ENCODE results near the gene GPR132. TPM values are rescaled to one million over a fixed set of nuclear protein-coding genes. Genes with fewer than 3 reads are reported as not detected.
A peak's percentile ranks its signal among the peaks of the same experiment; 100 is the strongest.

GPR132 gene
- total RNA-seq, 1 experiment from 2014 or later, result 0.10 TPM

- Histone ChIP-seq H3K27ac (ENCODE audit: low read depth, low read length) (peak overlapping the region; percentile 5; the same call in 1 of the 2 replicates), H3K79me2 (ENCODE audit: insufficient read depth, low read length) (peaks cover 100% of the 10 kb centered on the region), H3K4me2 (ENCODE audit: low read length) (no peak overlapping the region), H3K9me2 (ENCODE audit: insufficient read depth) (no peaks in the 10 kb centered on the region), H4K20me1 (ENCODE audit: insufficient read depth) (peaks cover 43% of the 10 kb centered on the region; the same call in 1 of the 2 replicates), H3K9me3 (ENCODE audit: control insufficient read depth in 1 of 2, insufficient read depth in 1 of 2, low read depth in 1 of 2, low read length in 2 of 2) (no peaks in the 10 kb centered on the region), H3K4me3 (replicated peaks in 1 of 2; ENCODE audit: low read depth in 1 of 2, low read length in 2 of 2) (no peak overlapping the region), H2AFZ (ENCODE audit: low read depth, low read length, poor library complexity, severe bottlenecking) (no peak overlapping the region), H3K4me1 (ENCODE audit: control insufficient read depth in 1 of 2, insufficient read depth in 2 of 2, low read length in 2 of 2) (peaks cover 12 to 19% of the 10 kb centered on the region in 2 experiments), H3K36me3 (ENCODE audit: control insufficient read depth in 1 of 2, insufficient read depth in 2 of 2, low read length in 2 of 2) (peaks cover 19 to 40% of the 10 kb centered on the region in 2 experiments), H3K27me3 (ENCODE audit: insufficient read depth, low read length) (no peaks in the 10 kb centered on the region), H3K9ac (ENCODE audit: low read length) (no peak overlapping the region)
- RAD21 ChIA-PET (ENCODE audit: low non-redundant PET in 1 of 2, low total read pairs in 2 of 2, uncharacterized antibody in 2 of 2, unreplicated experiment in 2 of 2), result no interaction called here
- ATAC-seq (no peak), DNase-seq (ENCODE audit: low read depth, low spot score) (no peak)
- POLR2A ChIA-PET, result no interaction called here
- intact Hi-C loops (cut with micrococcal nuclease), result no loop called here
- TF ChIP-seq RAD21 (IDR thresholded peaks at IDR 0.05; ENCODE audit: low read depth) (no peak), SRF (IDR thresholded peaks at IDR 0.05; ENCODE audit: low read depth) (no peak), EGR1 (IDR thresholded peaks at IDR 0.05; ENCODE audit: low read depth) (no peak), EZH2 (IDR thresholded peaks at IDR 0.05) (no peak), POLR2AphosphoS5 (IDR thresholded peaks at IDR 0.05; ENCODE audit: low read depth, low read length) (no peak), CBX3 (IDR thresholded peaks at IDR 0.05; ENCODE audit: low read depth) (no peak), ZNF274 (IDR thresholded peaks at IDR 0.05; ENCODE audit: low read depth, low read length) (no peak), EZH2phosphoT487 (IDR thresholded peaks at IDR 0.05; ENCODE audit: borderline replicate concordance) (no peak), CEBPB (IDR thresholded peaks at IDR 0.05; ENCODE audit: low read depth) (no peak), MAX (IDR thresholded peaks at IDR 0.05) (no peak), TCF7L2 (IDR thresholded peaks at IDR 0.05; ENCODE audit: borderline replicate concordance, extremely low read depth, insufficient read depth, insufficient read length) (no peak), FOSL1 (IDR thresholded peaks at IDR 0.05; ENCODE audit: low read depth) (no peak), YY1 (IDR thresholded peaks at IDR 0.05; ENCODE audit: extremely low read depth, insufficient replicate concordance, low read depth, low read length) (no peak), ZFX (IDR thresholded peaks at IDR 0.05) (no peak), JUND (IDR thresholded peaks at IDR 0.05) (no peak)
- TF ChIP-seq, protein P1, sequence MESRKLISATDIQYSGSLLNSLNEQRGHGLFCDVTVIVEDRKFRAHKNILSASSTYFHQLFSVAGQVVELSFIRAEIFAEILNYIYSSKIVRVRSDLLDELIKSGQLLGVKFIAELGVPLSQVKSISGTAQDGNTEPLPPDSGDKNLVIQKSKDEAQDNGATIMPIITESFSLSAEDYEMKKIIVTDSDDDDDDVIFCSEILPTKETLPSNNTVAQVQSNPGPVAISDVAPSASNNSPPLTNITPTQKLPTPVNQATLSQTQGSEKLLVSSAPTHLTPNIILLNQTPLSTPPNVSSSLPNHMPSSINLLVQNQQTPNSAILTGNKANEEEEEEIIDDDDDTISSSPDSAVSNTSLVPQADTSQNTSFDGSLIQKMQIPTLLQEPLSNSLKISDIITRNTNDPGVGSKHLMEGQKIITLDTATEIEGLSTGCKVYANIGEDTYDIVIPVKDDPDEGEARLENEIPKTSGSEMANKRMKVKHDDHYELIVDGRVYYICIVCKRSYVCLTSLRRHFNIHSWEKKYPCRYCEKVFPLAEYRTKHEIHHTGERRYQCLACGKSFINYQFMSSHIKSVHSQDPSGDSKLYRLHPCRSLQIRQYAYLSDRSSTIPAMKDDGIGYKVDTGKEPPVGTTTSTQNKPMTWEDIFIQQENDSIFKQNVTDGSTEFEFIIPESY (IDR thresholded peaks at IDR 0.05; ENCODE audit: extremely low read depth, insufficient replicate concordance, low read length), result no peak
- TF ChIP-seq, protein P2, sequence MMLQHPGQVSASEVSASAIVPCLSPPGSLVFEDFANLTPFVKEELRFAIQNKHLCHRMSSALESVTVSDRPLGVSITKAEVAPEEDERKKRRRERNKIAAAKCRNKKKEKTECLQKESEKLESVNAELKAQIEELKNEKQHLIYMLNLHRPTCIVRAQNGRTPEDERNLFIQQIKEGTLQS (IDR thresholded peaks at IDR 0.05), result no peak
- no TSS peak for BruUV-seq (replicated peaks)
- CTCF ChIA-PET, result no interaction called here
Measured at GRCh38 chr14:105014032-105014431, 51.2 kb downstream of the GPR132 start.
